Left lung (tissue), 10 donors: Measurements from ENCODE around the gene ENOX2. TPM values are rescaled to one million over a fixed set of nuclear protein-coding genes. Genes with fewer than 3 reads are reported as not detected.

ENCODE experiments used
- ATAC-seq: fragments of 200-7000 bp; cut with Tn5 transposase; one replicate; pipeline ENCODE4 v1.9.1; 2020; ENCODE audit warnings: moderate library complexity
- DNase-seq, 4 donors: peaks; one replicate each; pipeline ENCODE4 v3.0.0-alpha.2; 2013 to 2020
- H3K27ac ChIP-seq, 2 donors: fragments of 200-600 bp; sonication (generic) in 1 of 2; one replicate each; pipeline versions ENCODE4 v1.5.0 to v1.8.0; 2020 to 2021
- H3K27me3 ChIP-seq, 2 donors: fragments of 200-600 bp; sonication (generic) in 1 of 2; one replicate each; pipeline versions ENCODE4 v1.5.0 to v1.8.0; 2020 to 2021
- H3K36me3 ChIP-seq, 2 donors: fragments of 200-600 bp; sonication (generic) in 1 of 2; one replicate each; pipeline versions ENCODE4 v1.5.0 to v1.8.0; 2020 to 2021
- H3K4me1 ChIP-seq, 2 donors: fragments of 200-600 bp; one replicate each; pipeline ENCODE4 v1.8.0; 2021
- H3K4me3 ChIP-seq, 2 donors: fragments of 200-600 bp; sonication (generic) in 1 of 2; one replicate each; pipeline versions ENCODE4 v1.5.0 to v1.8.0; 2020 to 2021; ENCODE audit warnings: mild to moderate bottlenecking in 1 of 2
- H3K9me3 ChIP-seq, 2 donors: fragments of 200-600 bp; sonication (generic) in 1 of 2; one replicate each; pipeline versions ENCODE4 v1.5.0 to v1.8.0; 2020 to 2021
- CTCF ChIP-seq, 2 donors: fragments of 200-600 bp; sonication (generic) in 1 of 2; IDR thresholded peaks; one replicate each; pipeline versions ENCODE4 v1.5.0 to v1.8.0; 2021; ENCODE audit warnings: antibody characterized with exemption in 2 of 2
- intact Hi-C, 2 donors: fragments of 100-400 bp; cut with DNase I; formaldehyde crosslinking; loops; one replicate each; pipeline versions ENCODE4 v1.11.2 to v1.14.2; 2022
- polyA plus RNA-seq, 6 donors: library from polyadenylated mRNA; unstranded; fragments of 120-200 nt; gene quantifications; one replicate each; pipeline ENCODE4 v1.2.1, GENCODE V29; 2013; ENCODE audit not compliant: insufficient read length in 6 of 6
- total RNA-seq, 2 donors: library from RNA; stranded (reverse); fragmentation: NEBNext Ultra II Directional; extraction: Animal tissue kit (Norgen Biotek cat#: 25700); gene quantifications; one replicate each; pipeline ENCODE4 v1.2.1, GENCODE V29; 2021
- donor health status: DM: no; HTN: yes; CAD: no.
- donor health status: DM: no; HTN: no; CAD: no.

ENOX2 gene
- total and polyA plus RNA-seq, 8 donors: 2.0 to 13.4 (median 11.0) TPM

GRCh38 chrX:130834830-130835229 is 68.2 kb downstream of the ENOX2 start:
- TF ChIP-seq CTCF (IDR thresholded peaks at IDR 0.05): no peak
- no peak for DNase-seq

GRCh38 chrX:130834149-130834548 is 68.9 kb downstream of the ENOX2 start:
- Histone ChIP-seq H3K36me3 (no peaks in the 10 kb centered on the region), H3K4me1 (no peaks in the 10 kb centered on the region), H3K27ac (peak overlapping the region in 1 of 2 donors; percentile 53), H3K27me3 (no peaks in the 10 kb centered on the region), H3K9me3 (no peaks in the 10 kb centered on the region), H3K4me3 (no peak overlapping the region)
- TF ChIP-seq CTCF (IDR thresholded peaks at IDR 0.05): no peak
- no peak for DNase-seq
- ATAC-seq: no peak
- intact Hi-C loops: no loop called here

More at GRCh38 chrX:130834830-130835229, 68.2 kb downstream of the ENOX2 start:
- Histone ChIP-seq H3K27me3 (no peaks in the 10 kb centered on the region), H3K27ac (no peak overlapping the region), H3K4me3 (no peak overlapping the region), H3K9me3 (no peaks in the 10 kb centered on the region), H3K4me1 (no peaks in the 10 kb centered on the region), H3K36me3 (no peaks in the 10 kb centered on the region)
- intact Hi-C loops: no loop called here
- ATAC-seq: no peak

- Histone ChIP-seq H3K27me3 (no peaks in the 10 kb centered on the region), H3K27ac (no peak overlapping the region), H3K36me3 (no peaks in the 10 kb centered on the region), H3K9me3 (no peaks in the 10 kb centered on the region), H3K4me1 (no peaks in the 10 kb centered on the region), H3K4me3 (no peak overlapping the region)
- ATAC-seq (no peak), DNase-seq (no peak)
- TF ChIP-seq CTCF (IDR thresholded peaks at IDR 0.05): no peak
- intact Hi-C loops: no loop called here
These were observed 71.7 kb downstream of the ENOX2 start for GRCh38 chrX:130831347-130831722.

- H3K27me3 ChIP-seq: no peaks in the 10 kb centered on the region
- no peak overlapping the region for H3K27ac ChIP-seq
- intact Hi-C loops: no loop called here
- TF ChIP-seq CTCF (IDR thresholded peaks at IDR 0.05): no peak
- no peaks in the 10 kb centered on the region for H3K4me1 ChIP-seq
- no peaks in the 10 kb centered on the region for H3K36me3 ChIP-seq
- DNase-seq (no peak), ATAC-seq (no peak)
- H3K4me3 ChIP-seq: no peak overlapping the region
- H3K9me3 ChIP-seq: no peaks in the 10 kb centered on the region
These were observed 72.2 kb downstream of the ENOX2 start for GRCh38 chrX:130830599-130831346.

GRCh38 chrX:130829526-130830515 is 73.2 kb downstream of the ENOX2 start:
- ATAC-seq (no peak), DNase-seq (no peak)
- Histone ChIP-seq H3K9me3 (no peaks in the 10 kb centered on the region), H3K4me3 (no peak overlapping the region), H3K36me3 (no peaks in the 10 kb centered on the region), H3K27me3 (no peaks in the 10 kb centered on the region), H3K4me1 (no peaks in the 10 kb centered on the region), H3K27ac (no peak overlapping the region)
- no peak for TF ChIP-seq CTCF (IDR thresholded peaks at IDR 0.05)
- intact Hi-C loops: no loop called here
